ENCODE data around the gene TBX1.
A peak's percentile ranks its signal among the peaks of the same experiment; 100 is the strongest.

TBX1 gene

GRCh38 chr22:19760951-19761724 is 560 bp downstream of the TBX1 start:
- no peak for TF ChIP-seq CTCF (IDR thresholded peaks at IDR 0.05; ENCODE audit: low read depth, low read length)
- H3K27me3 ChIP-seq (ENCODE audit: insufficient read depth, low read depth, severe bottlenecking): no peaks in the 10 kb centered on the region
- H3K4me3 ChIP-seq (ENCODE audit: low read depth, low read length): peak overlapping the region; percentile 49
- DNase-seq: no peak
- H3K9me3 ChIP-seq (ENCODE audit: severe bottlenecking): no peaks in the 10 kb centered on the region
- H3K36me3 ChIP-seq: peaks cover 24% of the 10 kb centered on the region
- peak overlapping the region; percentile 58 for H3K27ac ChIP-seq

DNA sequence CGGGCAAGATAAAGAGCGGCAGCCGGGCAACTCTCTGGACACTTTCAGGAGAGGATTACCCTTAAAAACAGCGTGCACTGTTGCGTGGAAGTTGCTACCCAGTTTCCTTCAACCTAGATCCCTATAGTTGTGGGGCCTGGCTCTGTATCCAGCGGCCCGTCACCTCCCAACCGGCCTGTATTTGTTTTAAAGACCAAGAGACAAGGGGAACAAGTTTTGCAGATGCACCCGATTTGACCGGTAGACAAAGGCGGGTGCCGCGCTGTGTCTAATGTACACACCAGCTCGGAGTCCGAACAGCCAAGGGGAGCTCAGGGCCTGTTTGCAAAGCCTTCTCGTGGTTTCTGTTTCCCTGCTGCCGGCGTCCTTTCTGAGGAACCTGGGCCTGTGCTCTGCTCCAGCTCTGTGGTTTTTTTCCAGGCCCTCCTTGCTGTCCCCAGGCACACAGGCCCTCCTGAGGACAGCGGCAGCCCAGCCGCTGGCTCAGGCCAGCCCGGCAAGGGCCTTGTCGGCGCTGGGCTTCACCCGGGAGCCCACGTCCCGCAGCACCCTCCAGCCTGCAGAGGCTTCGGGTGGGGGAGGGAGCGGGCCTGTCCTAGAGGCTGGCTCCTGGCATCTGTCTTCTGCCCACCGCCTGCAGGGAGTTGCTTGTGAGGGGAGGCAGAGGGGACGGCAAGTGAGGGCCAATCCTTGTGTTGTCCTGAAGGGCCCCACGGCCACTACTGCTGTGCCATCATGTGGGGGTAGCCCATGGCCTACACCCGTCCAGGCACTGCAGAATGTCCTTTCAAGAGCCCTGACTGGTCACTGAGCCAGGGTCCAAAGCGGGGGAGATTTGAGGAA is 1.4 kb downstream of the TBX1 start:
- no peak for DNase-seq
- peaks cover 24% of the 10 kb centered on the region for H3K36me3 ChIP-seq
- peak overlapping the region; percentile 58 for H3K27ac ChIP-seq
- H3K27me3 ChIP-seq (ENCODE audit: insufficient read depth, low read depth, severe bottlenecking): no peaks in the 10 kb centered on the region
- TF ChIP-seq CTCF (IDR thresholded peaks at IDR 0.05; ENCODE audit: low read depth, low read length): no peak
- H3K4me3 ChIP-seq (ENCODE audit: low read depth, low read length): peak overlapping the region; percentile 49
- H3K9me3 ChIP-seq (ENCODE audit: severe bottlenecking): no peaks in the 10 kb centered on the region

GRCh38 chr22:19762568-19763457 is 2.2 kb downstream of the TBX1 start:
- DNase-seq: no peak
- Histone ChIP-seq H3K9me3 (ENCODE audit: severe bottlenecking) (no peaks in the 10 kb centered on the region), H3K27ac (peak overlapping the region; percentile 58), H3K36me3 (peaks cover 28% of the 10 kb centered on the region), H3K4me3 (ENCODE audit: low read depth, low read length) (peak overlapping the region; percentile 49), H3K27me3 (ENCODE audit: insufficient read depth, low read depth, severe bottlenecking) (no peaks in the 10 kb centered on the region)
- TF ChIP-seq CTCF (IDR thresholded peaks at IDR 0.05; ENCODE audit: low read depth, low read length): no peak

DNA sequence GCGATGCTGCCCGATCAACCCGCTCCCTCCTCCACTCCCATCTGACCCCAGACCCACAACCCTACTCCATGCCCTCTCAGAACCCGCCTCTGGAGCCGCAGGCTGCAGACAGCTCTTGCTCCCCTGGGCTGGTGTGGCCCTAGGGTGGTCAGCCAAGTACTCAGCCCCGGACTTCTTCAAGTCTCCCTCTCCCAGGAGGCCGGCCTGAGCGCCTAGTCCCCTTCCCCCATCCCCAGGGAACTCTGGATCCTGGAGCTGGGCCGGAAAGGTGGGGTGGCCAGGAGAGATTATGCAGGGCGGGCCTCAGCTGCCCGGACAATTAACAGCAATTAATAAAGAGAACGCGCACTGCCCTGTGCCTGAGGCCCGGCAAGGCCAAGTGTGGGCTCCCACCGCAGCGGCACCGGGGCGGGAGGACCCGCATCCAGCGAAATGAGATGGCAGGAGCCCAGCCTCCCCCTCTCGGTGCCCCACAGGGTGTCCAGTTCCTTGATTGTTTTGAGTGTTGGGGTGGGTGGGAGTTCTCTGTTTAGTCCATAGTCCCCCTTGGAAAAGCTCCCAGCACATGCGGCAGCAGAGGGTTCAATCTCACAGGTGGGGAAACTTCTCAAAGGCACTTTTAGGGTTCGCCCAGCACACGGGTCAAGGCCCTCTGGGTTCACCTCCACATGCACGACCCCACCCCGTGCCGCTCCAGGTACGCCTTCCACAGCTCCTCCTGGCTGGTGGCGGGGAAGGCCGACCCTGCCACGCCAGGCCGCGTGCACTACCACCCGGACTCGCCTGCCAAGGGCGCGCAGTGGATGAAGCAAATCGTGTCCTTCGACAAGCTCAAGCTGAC is 3.1 kb downstream of the TBX1 start:
- Histone ChIP-seq H3K27me3 (ENCODE audit: insufficient read depth, low read depth, severe bottlenecking) (no peaks in the 10 kb centered on the region), H3K27ac (no peak overlapping the region), H3K36me3 (peaks cover 35% of the 10 kb centered on the region), H3K4me3 (ENCODE audit: low read depth, low read length) (no peak overlapping the region), H3K9me3 (ENCODE audit: severe bottlenecking) (no peaks in the 10 kb centered on the region)
- no peak for TF ChIP-seq CTCF (IDR thresholded peaks at IDR 0.05; ENCODE audit: low read depth, low read length)
- no peak for DNase-seq

GRCh38 chr22:19764299-19764593 is 3.7 kb downstream of the TBX1 start:
- DNase-seq: no peak
- Histone ChIP-seq H3K27ac (no peak overlapping the region), H3K4me3 (ENCODE audit: low read depth, low read length) (no peak overlapping the region), H3K27me3 (ENCODE audit: insufficient read depth, low read depth, severe bottlenecking) (no peaks in the 10 kb centered on the region), H3K9me3 (ENCODE audit: severe bottlenecking) (no peaks in the 10 kb centered on the region), H3K36me3 (peaks cover 37% of the 10 kb centered on the region)
- TF ChIP-seq CTCF (IDR thresholded peaks at IDR 0.05; ENCODE audit: low read depth, low read length): no peak

Measured in WERI-Rb-1 (cell line).